HFFc6 (cell line): ENCODE data around the gene RNLS. TPM values are rescaled to one million over a fixed set of nuclear protein-coding genes. Genes with fewer than 3 reads are reported as not detected.

Experiments
- DNase-seq: peaks from one replicate; pipeline ENCODE4 v3.0.0-alpha.2; 2018
- H3K27ac Mint-ChIP-seq: 2 replicates; pipeline ENCODE4 v1.8.0; 2020; ENCODE audit warnings: mild to moderate bottlenecking, mixed read lengths
- H3K27me3 Mint-ChIP-seq: 2 replicates; pipeline ENCODE4 v1.8.0; 2021; ENCODE audit warnings: mild to moderate bottlenecking, moderate library complexity, mixed read lengths; ENCODE audit not compliant: insufficient read depth
- H3K36me3 Mint-ChIP-seq: 2 replicates; pipeline ENCODE4 v1.8.0; 2021; ENCODE audit warnings: low read depth, mixed read lengths
- H3K4me1 Mint-ChIP-seq: 2 replicates; pipeline ENCODE4 v1.8.0; 2020; ENCODE audit warnings: low read depth, mixed read lengths
- H3K4me3 Mint-ChIP-seq: 2 replicates; pipeline ENCODE4 v1.8.0; 2020; ENCODE audit warnings: mild to moderate bottlenecking, moderate library complexity, mixed read lengths
- H3K9me3 Mint-ChIP-seq: 2 replicates; pipeline ENCODE4 v1.8.0; 2020; ENCODE audit warnings: mild to moderate bottlenecking, mixed read lengths
- total RNA-seq, 6 experiments: library from RNA; stranded (reverse); fragmentation: NEBNext Ultra II Directional; extraction: Animal tissue kit (Norgen Biotek cat#: 25700); gene quantifications; 2 replicates in 1 of 6; 3 replicates in 5 of 6; pipeline ENCODE4 v1.2.3, GENCODE V29; 2021
- TF ChIP-seq, protein P1 (sequence below): fragments of 200-600 bp; sonication (generic); IDR thresholded peaks from 2 replicates; pipeline ENCODE4 v1.5.0; 2021; ENCODE audit warnings: antibody characterized with exemption, mild to moderate bottlenecking

Gene RNLS
- total RNA-seq, 6 experiments from 2014 or later, result 1.8 to 3.1 (median 2.4) TPM

DNA sequence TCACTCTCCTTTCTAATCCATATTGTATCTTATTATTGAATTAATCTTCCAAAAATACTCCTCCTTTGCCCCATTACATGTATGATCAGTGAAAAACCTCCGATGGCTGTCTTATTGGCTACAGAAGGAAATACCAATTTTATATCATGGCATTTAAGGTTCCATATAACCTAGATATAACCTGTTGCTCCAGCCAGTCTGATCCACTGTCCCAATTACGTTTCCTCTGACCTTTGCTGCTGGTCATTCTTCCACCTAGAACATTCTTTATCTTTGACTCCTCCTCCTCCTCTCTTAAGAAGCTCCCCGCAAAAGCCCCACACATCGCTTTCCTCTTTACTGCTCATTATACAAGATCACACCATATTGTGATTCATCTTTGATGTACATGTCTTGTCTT, 161.5 kb downstream of the RNLS start:
- Mint-ChIP-seq H3K4me1 (no peaks in the 10 kb centered on the region), H3K27me3 (peaks cover 10% of the 10 kb centered on the region), H3K4me3 (no peak overlapping the region), H3K36me3 (no peaks in the 10 kb centered on the region), H3K27ac (no peak overlapping the region), H3K9me3 (no peaks in the 10 kb centered on the region)
- DNase-seq, result no peak
- TF ChIP-seq, protein P1, sequence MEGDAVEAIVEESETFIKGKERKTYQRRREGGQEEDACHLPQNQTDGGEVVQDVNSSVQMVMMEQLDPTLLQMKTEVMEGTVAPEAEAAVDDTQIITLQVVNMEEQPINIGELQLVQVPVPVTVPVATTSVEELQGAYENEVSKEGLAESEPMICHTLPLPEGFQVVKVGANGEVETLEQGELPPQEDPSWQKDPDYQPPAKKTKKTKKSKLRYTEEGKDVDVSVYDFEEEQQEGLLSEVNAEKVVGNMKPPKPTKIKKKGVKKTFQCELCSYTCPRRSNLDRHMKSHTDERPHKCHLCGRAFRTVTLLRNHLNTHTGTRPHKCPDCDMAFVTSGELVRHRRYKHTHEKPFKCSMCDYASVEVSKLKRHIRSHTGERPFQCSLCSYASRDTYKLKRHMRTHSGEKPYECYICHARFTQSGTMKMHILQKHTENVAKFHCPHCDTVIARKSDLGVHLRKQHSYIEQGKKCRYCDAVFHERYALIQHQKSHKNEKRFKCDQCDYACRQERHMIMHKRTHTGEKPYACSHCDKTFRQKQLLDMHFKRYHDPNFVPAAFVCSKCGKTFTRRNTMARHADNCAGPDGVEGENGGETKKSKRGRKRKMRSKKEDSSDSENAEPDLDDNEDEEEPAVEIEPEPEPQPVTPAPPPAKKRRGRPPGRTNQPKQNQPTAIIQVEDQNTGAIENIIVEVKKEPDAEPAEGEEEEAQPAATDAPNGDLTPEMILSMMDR, result no peak

- H3K4me3 Mint-ChIP-seq, result no peak overlapping the region
- TF ChIP-seq, protein P1, result no peak
- no peaks in the 10 kb centered on the region for H3K9me3 Mint-ChIP-seq
- no peaks in the 10 kb centered on the region for H3K36me3 Mint-ChIP-seq
- H3K4me1 Mint-ChIP-seq, result no peaks in the 10 kb centered on the region
- H3K27me3 Mint-ChIP-seq, result peaks cover 6% of the 10 kb centered on the region
- no peak overlapping the region for H3K27ac Mint-ChIP-seq
- no peak for DNase-seq
These were observed 164.2 kb downstream of the RNLS start for GRCh38 chr10:88418871-88419270.

DNA sequence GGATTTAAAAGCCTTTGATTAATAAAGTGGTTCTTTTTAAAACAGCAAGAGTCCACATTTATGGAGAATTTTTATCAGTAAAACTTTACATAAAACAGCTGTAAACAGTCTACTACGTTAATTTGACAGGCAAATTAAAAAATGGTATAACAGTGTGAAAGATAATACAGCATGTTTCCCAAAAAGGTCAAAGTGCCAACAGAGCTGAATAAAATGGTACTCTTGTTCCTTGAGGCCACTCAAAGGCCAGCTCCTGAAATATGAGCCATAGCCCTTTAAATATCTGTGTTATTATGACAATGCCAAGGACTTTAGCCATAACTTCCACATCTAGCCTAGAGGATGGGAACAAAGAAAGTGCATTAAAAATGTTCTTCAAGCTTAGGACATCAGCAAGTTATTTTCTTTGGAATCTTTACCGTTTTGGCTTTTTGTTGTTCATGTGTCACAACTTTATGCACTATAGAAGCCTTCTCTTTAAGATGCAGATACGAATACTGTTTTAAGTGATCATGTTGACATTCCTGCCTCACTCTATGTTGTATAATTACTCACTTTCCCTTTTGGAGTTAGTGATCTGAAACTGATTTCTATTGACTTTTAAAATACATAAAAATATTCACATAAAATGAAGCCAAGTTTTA, 165.6 kb downstream of the RNLS start:
- TF ChIP-seq, protein P1, result no peak
- no peak overlapping the region for H3K27ac Mint-ChIP-seq
- H3K27me3 Mint-ChIP-seq, result no peaks in the 10 kb centered on the region; the same call in none of the 2 replicates
- DNase-seq, result no peak
- no peaks in the 10 kb centered on the region for H3K9me3 Mint-ChIP-seq
- H3K4me1 Mint-ChIP-seq, result no peaks in the 10 kb centered on the region
- H3K4me3 Mint-ChIP-seq, result no peak overlapping the region
- H3K36me3 Mint-ChIP-seq, result no peaks in the 10 kb centered on the region

GRCh38 chr10:88416801-88417200, 166.3 kb downstream of the RNLS start:
- H3K27me3 Mint-ChIP-seq, result no peaks in the 10 kb centered on the region; the same call in 1 of the 2 replicates
- no peaks in the 10 kb centered on the region for H3K4me1 Mint-ChIP-seq
- H3K27ac Mint-ChIP-seq, result no peak overlapping the region
- H3K4me3 Mint-ChIP-seq, result no peak overlapping the region
- TF ChIP-seq, protein P1, result no peak
- H3K9me3 Mint-ChIP-seq, result no peaks in the 10 kb centered on the region
- no peaks in the 10 kb centered on the region for H3K36me3 Mint-ChIP-seq
- DNase-seq, result no peak

- no peaks in the 10 kb centered on the region for H3K4me1 Mint-ChIP-seq
- no peak for DNase-seq
- no peak overlapping the region for H3K4me3 Mint-ChIP-seq
- TF ChIP-seq, protein P1, result no peak
- H3K27me3 Mint-ChIP-seq, result no peaks in the 10 kb centered on the region
- no peaks in the 10 kb centered on the region for H3K36me3 Mint-ChIP-seq
- H3K27ac Mint-ChIP-seq, result no peak overlapping the region
- H3K9me3 Mint-ChIP-seq, result no peaks in the 10 kb centered on the region
These were observed 167.5 kb downstream of the RNLS start for GRCh38 chr10:88415533-88416130.
